Measurements from ENCODE around the gene ARHGEF12. TPM values are rescaled to one million over a fixed set of nuclear protein-coding genes. Genes with fewer than 3 reads are reported as not detected.

ARHGEF12 gene
- polyA plus RNA-seq, 3 donors = 0.25 to 0.87 (median 0.27) TPM

DNA sequence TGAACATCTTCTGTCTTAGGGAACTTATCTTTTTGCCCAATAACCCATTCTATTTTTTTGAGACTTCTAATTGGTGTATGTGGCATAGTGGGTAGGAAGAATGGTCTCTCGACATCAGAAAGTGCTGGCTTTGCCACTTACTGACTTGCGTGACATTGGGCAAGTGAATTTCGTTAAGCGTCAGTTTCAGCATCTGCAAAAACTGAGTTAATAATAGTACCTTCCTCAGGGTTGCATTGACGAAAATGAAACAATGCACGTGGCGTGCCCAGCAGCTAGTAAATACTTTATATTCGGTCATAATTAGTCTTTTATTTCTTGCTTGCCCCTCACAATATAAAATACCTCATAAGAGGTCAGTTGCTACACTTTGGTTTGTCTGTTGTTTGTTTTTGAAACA, 162.9 kb downstream of the ARHGEF12 start:
- intact Hi-C loops (cut with micrococcal nuclease) = no loop called here
- Histone ChIP-seq H3K9ac (ENCODE audit: insufficient read depth, low read length, poor library complexity, severe bottlenecking) (no peak overlapping the region), H3K27ac (ENCODE audit: low read depth in 1 of 2, low read length in 2 of 2) (no peak overlapping the region), H3K36me3 (replicated peaks in 1 of 2; ENCODE audit: control insufficient read depth in 1 of 2, insufficient read depth in 2 of 2, low read length in 2 of 2) (no peaks in the 10 kb centered on the region), H3K4me3 (replicated peaks in 1 of 3; ENCODE audit: low read depth in 2 of 3, low read length in 3 of 3) (no peak overlapping the region), H2AFZ (ENCODE audit: insufficient read depth, low read depth, low read length, poor library complexity, severe bottlenecking) (no peak overlapping the region), H3K27me3 (ENCODE audit: control insufficient read depth in 2 of 2, insufficient read depth in 2 of 2, low read length in 2 of 2) (peaks cover 21 to 29% of the 10 kb centered on the region in 2 donors), H3K4me2 (replicated peaks; ENCODE audit: extremely low read depth, low read length, poor library complexity, severe bottlenecking) (no peak overlapping the region), H4K20me1 (ENCODE audit: insufficient read depth, low read length) (no peaks in the 10 kb centered on the region), H3K4me1 (ENCODE audit: control insufficient read depth in 1 of 2, insufficient read depth in 2 of 2, low read length in 2 of 2) (no peaks in the 10 kb centered on the region), H3K79me2 (ENCODE audit: insufficient read depth, low read length) (no peaks in the 10 kb centered on the region), H3K9me3 (replicated peaks in 1 of 2; ENCODE audit: control insufficient read depth in 1 of 2, insufficient read depth in 1 of 2, low read length in 2 of 2) (no peaks in the 10 kb centered on the region)
- 89% methylated on average over 4 of the region's 8 CpGs for WGBS (ENCODE audit: insufficient coverage)
- H3K27ac Mint-ChIP-seq = no peak overlapping the region
- H3K27me3 Mint-ChIP-seq (ENCODE audit: low read depth in 3 of 3) = peaks cover 23 to 46% (median 28%) of the 10 kb centered on the region in 3 donors
- H3K4me3 Mint-ChIP-seq = no peak overlapping the region
- TF ChIP-seq, protein P1, sequence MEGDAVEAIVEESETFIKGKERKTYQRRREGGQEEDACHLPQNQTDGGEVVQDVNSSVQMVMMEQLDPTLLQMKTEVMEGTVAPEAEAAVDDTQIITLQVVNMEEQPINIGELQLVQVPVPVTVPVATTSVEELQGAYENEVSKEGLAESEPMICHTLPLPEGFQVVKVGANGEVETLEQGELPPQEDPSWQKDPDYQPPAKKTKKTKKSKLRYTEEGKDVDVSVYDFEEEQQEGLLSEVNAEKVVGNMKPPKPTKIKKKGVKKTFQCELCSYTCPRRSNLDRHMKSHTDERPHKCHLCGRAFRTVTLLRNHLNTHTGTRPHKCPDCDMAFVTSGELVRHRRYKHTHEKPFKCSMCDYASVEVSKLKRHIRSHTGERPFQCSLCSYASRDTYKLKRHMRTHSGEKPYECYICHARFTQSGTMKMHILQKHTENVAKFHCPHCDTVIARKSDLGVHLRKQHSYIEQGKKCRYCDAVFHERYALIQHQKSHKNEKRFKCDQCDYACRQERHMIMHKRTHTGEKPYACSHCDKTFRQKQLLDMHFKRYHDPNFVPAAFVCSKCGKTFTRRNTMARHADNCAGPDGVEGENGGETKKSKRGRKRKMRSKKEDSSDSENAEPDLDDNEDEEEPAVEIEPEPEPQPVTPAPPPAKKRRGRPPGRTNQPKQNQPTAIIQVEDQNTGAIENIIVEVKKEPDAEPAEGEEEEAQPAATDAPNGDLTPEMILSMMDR (IDR thresholded peaks at IDR 0.05) = no peak
- H3K9me3 Mint-ChIP-seq = peaks cover 0 to 1% (median 0%) of the 10 kb centered on the region in 7 donors
- no peaks in the 10 kb centered on the region for H3K4me1 Mint-ChIP-seq
- no peak for DNase-seq
- H3K36me3 Mint-ChIP-seq = no peaks in the 10 kb centered on the region

- no peak for DNase-seq
- H3K36me3 Mint-ChIP-seq = no peaks in the 10 kb centered on the region
- no peaks in the 10 kb centered on the region for H3K36me3 ChIP-seq (replicated peaks in 1 of 2; ENCODE audit: control insufficient read depth in 1 of 2, insufficient read depth in 2 of 2, low read length in 2 of 2)
- TF ChIP-seq, protein P1 (IDR thresholded peaks at IDR 0.05) = no peak
- no peaks in the 10 kb centered on the region for H3K9me3 ChIP-seq (replicated peaks in 1 of 2; ENCODE audit: control insufficient read depth in 1 of 2, insufficient read depth in 1 of 2, low read length in 2 of 2)
- no peak overlapping the region for H3K4me3 ChIP-seq (replicated peaks in 1 of 3; ENCODE audit: low read depth in 2 of 3, low read length in 3 of 3)
- H3K4me3 Mint-ChIP-seq = no peak overlapping the region
- intact Hi-C loops (cut with micrococcal nuclease) = no loop called here
- H3K9ac ChIP-seq (ENCODE audit: insufficient read depth, low read length, poor library complexity, severe bottlenecking) = no peak overlapping the region
- peaks cover 18 to 28% of the 10 kb centered on the region in 2 donors for H3K27me3 ChIP-seq (ENCODE audit: control insufficient read depth in 2 of 2, insufficient read depth in 2 of 2, low read length in 2 of 2)
- no peak overlapping the region for H3K27ac ChIP-seq (ENCODE audit: low read depth in 1 of 2, low read length in 2 of 2)
- no peak overlapping the region for H3K4me2 ChIP-seq (replicated peaks; ENCODE audit: extremely low read depth, low read length, poor library complexity, severe bottlenecking)
- no peaks in the 10 kb centered on the region for H4K20me1 ChIP-seq (ENCODE audit: insufficient read depth, low read length)
- no peaks in the 10 kb centered on the region for H3K4me1 Mint-ChIP-seq
- whole genome bisulfite sequencing (ENCODE audit: insufficient coverage) = 63% methylated on average over 2 of the region's 5 CpGs
- H3K27ac Mint-ChIP-seq = no peak overlapping the region
- peaks cover 24 to 49% (median 34%) of the 10 kb centered on the region in 3 donors for H3K27me3 Mint-ChIP-seq (ENCODE audit: low read depth in 3 of 3)
- no peaks in the 10 kb centered on the region for H3K79me2 ChIP-seq (ENCODE audit: insufficient read depth, low read length)
- H3K4me1 ChIP-seq (ENCODE audit: control insufficient read depth in 1 of 2, insufficient read depth in 2 of 2, low read length in 2 of 2) = no peaks in the 10 kb centered on the region
- no peak overlapping the region for H2AFZ ChIP-seq (ENCODE audit: insufficient read depth, low read depth, low read length, poor library complexity, severe bottlenecking)
- H3K9me3 Mint-ChIP-seq = peaks cover 0 to 1% (median 0%) of the 10 kb centered on the region in 7 donors
These were observed 163.6 kb downstream of the ARHGEF12 start for GRCh38 chr11:120499859-120500258.
